ENCODE data around the gene SAP30L.

DNA sequence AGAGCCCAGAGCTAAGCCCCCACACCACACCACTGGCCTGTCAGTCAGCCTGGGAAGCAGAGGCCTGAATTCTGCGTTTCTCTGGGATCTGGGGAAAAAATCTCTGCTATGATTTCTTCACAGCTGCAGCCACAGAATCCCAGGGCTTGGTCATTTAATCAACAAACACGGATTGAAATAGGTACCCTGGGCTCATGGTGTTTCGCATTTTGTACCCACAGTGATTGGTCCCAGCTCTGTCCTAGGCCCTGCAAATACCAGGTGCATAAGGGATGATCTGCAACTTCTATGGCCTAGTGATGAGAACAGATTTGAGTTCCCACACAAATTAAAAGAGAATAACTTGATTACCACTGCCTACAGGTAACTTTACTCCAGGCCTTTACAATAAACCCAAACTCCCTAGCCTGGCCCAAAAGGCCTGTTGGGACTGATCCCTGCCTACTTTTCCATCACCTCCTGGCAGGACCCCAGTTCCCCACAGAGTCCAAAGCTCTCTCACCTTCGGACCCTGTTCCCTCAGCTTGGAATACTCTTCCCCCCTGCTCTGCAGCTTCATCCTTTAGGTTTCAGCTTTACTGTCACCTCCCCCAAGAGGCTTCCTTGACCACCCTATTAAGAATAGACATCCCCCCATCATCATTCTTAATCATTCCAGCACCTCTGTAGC lies 14.7 kb upstream of the SAP30L start:
- no peak for TF ChIP-seq EZH2 (IDR thresholded peaks at IDR 0.05)
- no peak for TF ChIP-seq POLR2AphosphoS5 (IDR thresholded peaks at IDR 0.05; ENCODE audit: borderline replicate concordance, low read depth, low read length)

All from SK-N-MC (cell line).